K562 (cell line): ENCODE results near the gene ATXN10. TPM values are rescaled to one million over a fixed set of nuclear protein-coding genes. Genes with fewer than 3 reads are reported as not detected.

ENCODE experiments used
- ATAC-seq: fragments of 200-7000 bp; cut with Tn5 transposase; 3 replicates; pipeline ENCODE4 v1.9.1; 2020; ENCODE audit warnings: moderate library complexity
- BruUV-seq: library from RNA; stranded (reverse); fragments of 400-500 nt; replicated peaks from 2 replicates; lab custom pipeline; 2021; lab: Mats Ljungman, UMichigan
- CTCF ChIA-PET: fragments of 300-600 bp; formaldehyde crosslinking; extraction: SDS; loops from one replicate; lab custom pipeline; 2021; ENCODE audit warnings: low intra/inter-chr PET ratio; lab: Yijun Ruan, JAX
- POLR2A ChIA-PET: fragments of 300-600, 350-650 bp; sonication (Branson Sonifier 250); formaldehyde crosslinking; extraction: SDS; loops from one replicate; lab custom pipeline; 2021; ENCODE audit warnings: antibody characterized with exemption, inconsistent platforms; lab: Yijun Ruan, JAX
- DNase-seq, 4 experiments: peaks; one replicate each; pipeline versions ENCODE4 v3.0.0 to v3.0.0-alpha.2; 2011 to 2018; ENCODE audit warnings: low spot score in 3 of 4, mixed read lengths in 3 of 4; ENCODE audit errors: extremely low read depth in 1 of 4
- FAIRE-seq: peaks from 2 replicates; lab custom pipeline; 2011; peaks lifted over from hg19 to GRCh38; lab: Jason Lieb, UNC
- H2AFZ ChIP-seq: 2 replicates; pipeline ENCODE4 v1.6.0; 2011; ENCODE audit warnings: low read depth, low read length, control low read depth, inconsistent platforms
- H3K27ac ChIP-seq: fragments of 200-600 bp; 3 replicates; pipeline ENCODE4 v1.8.0; 2011; ENCODE audit warnings: low read depth, mild to moderate bottlenecking, control low read depth, inconsistent platforms, low read length, moderate library complexity, mixed read lengths; ENCODE audit errors: extremely low read depth
- H3K27me3 ChIP-seq, 2 experiments: fragments of 300-600 bp in 1 of 2; 2 replicates in 1 of 2; 3 replicates in 1 of 2; pipeline versions ENCODE4 v1.6.0 to v1.8.0; 2011; ENCODE audit warnings: inconsistent platforms in 2 of 2, low read length in 2 of 2, mild to moderate bottlenecking in 1 of 2, mixed read lengths in 1 of 2, moderate library complexity in 1 of 2; ENCODE audit not compliant: control insufficient read depth in 2 of 2, insufficient read depth in 2 of 2
- H3K36me3 ChIP-seq: fragments of 300-600 bp; 3 replicates; pipeline ENCODE4 v1.8.0; 2011; ENCODE audit warnings: mild to moderate bottlenecking, low read length, inconsistent platforms; ENCODE audit not compliant: control insufficient read depth, insufficient read depth
- H3K4me1 ChIP-seq, 2 experiments: fragments of 200-600 bp in 1 of 2; replicated peaks in 1 of 2; 2 replicates in 1 of 2; 3 replicates in 1 of 2; pipeline versions ENCODE4 v1.5.1 to v1.8.0; 2011; ENCODE audit warnings: inconsistent platforms in 2 of 2, low read length in 2 of 2, mild to moderate bottlenecking in 1 of 2, mixed read lengths in 1 of 2, moderate library complexity in 1 of 2; ENCODE audit not compliant: control insufficient read depth in 2 of 2, insufficient read depth in 2 of 2
- H3K4me2 ChIP-seq: 2 replicates; pipeline ENCODE4 v1.6.1; 2011; ENCODE audit warnings: low read length, control low read depth, inconsistent platforms, mixed read lengths; ENCODE audit not compliant: insufficient read depth
- H3K4me3 ChIP-seq: fragments of 200-600 bp; sonication (generic), shearing (Covaris generic); 2 replicates; pipeline ENCODE4 v1.5.1; 2016; ENCODE audit warnings: control low read depth, inconsistent platforms
- H3K79me2 ChIP-seq: fragments of 200-600 bp; 3 replicates; pipeline ENCODE4 v1.8.0; 2011; ENCODE audit warnings: low read length, inconsistent platforms; ENCODE audit not compliant: control insufficient read depth, insufficient read depth
- H3K9ac ChIP-seq, 2 experiments: 2 replicates each; pipeline versions ENCODE4 v1.6.0 to v1.6.1; 2011; ENCODE audit warnings: low read depth in 2 of 2, low read length in 2 of 2, control low read depth in 1 of 2, inconsistent platforms in 1 of 2, mild to moderate bottlenecking in 1 of 2, mixed read lengths in 1 of 2; ENCODE audit not compliant: insufficient read depth in 1 of 2
- H3K9me1 ChIP-seq: one replicate; pipeline ENCODE4 v1.6.0; 2011; ENCODE audit warnings: inconsistent platforms, mild to moderate bottlenecking, low read length, moderate library complexity; ENCODE audit not compliant: control insufficient read depth, insufficient read depth
- H3K9me3 ChIP-seq: replicated peaks from 2 replicates; pipeline ENCODE4 v1.5.1; 2011; ENCODE audit warnings: low read depth, low read length, inconsistent platforms; ENCODE audit not compliant: control insufficient read depth, insufficient read depth
- H4K20me1 ChIP-seq: replicated peaks from 2 replicates; pipeline ENCODE4 v1.6.1; 2011; ENCODE audit warnings: low read length, inconsistent platforms, mixed read lengths; ENCODE audit not compliant: control insufficient read depth, insufficient read depth
- ARID2 ChIP-seq: fragments of 450-650 bp; IDR thresholded peaks from 2 replicates; pipeline ENCODE4 v1.6.1; 2017; ENCODE audit warnings: antibody characterized with exemption, mild to moderate bottlenecking
- NEUROD1 ChIP-seq: fragments of 150-350 bp; IDR thresholded peaks from 2 replicates; pipeline ENCODE4 v1.6.1; 2014; ENCODE audit warnings: borderline replicate concordance, low read length, low read depth; ENCODE audit not compliant: partially characterized antibody
- ZNF639 ChIP-seq, 2 experiments: fragments of 200-800 bp in 1 of 2; sonication (Bioruptor generic) in 1 of 2; sonication (generic) in 1 of 2; formaldehyde crosslinking in 1 of 2; IDR thresholded peaks in 1 of 2; conservative IDR thresholded peaks in 1 of 2; 2 replicates each; pipeline versions ENCODE4 v1.5.0 to v1.6.1; 2016 to 2020; ENCODE audit warnings: missing compliant biosample characterization in 1 of 2, missing genetic modification characterization in 1 of 2, missing genetic modification reagents in 1 of 2
- WGBS: fragments of 100-300 bp; shearing (Covaris generic); methylation state at CpG from one replicate; pipeline ENCODE4 v1.1.6; 2016; ENCODE audit warnings: low coverage, mixed read lengths; ENCODE audit not compliant: insufficient coverage; ENCODE audit errors: missing lambda C conversion rate; 5-methylcytosine and 5-hydroxymethylcytosine counted together
- in situ Hi-C: fragments of 300-500 bp; cut with MboI; formaldehyde crosslinking; loops from 4 replicates; pipeline ENCODE4 v1.15.0; 2018; ENCODE audit warnings: inconsistent platforms, mixed read lengths
- intact Hi-C: fragments of 100-400 bp; cut with micrococcal nuclease; formaldehyde crosslinking; loops from 2 replicates; pipeline ENCODE4 v1.14.2; 2022
- polyA plus RNA-seq, 8 experiments: library from polyadenylated mRNA; depleted of rRNA in 4 of 8; stranded (reverse) in 5 of 8; unstranded in 3 of 8; fragments of >200 nt; fragmentation: Nextera tagmentation in 2 of 8; fragmentation: Illumina TruSeq in 1 of 8; extraction: Ambion mirVana in 2 of 8; extraction: Trizol in 1 of 8; gene quantifications; 2 replicates each; pipeline versions ENCODE4 v1.2.1 to v1.2.3, GENCODE V29; 2011 to 2014; ENCODE audit warnings: inconsistent platforms in 1 of 8, missing spikeins in 1 of 8
- total RNA-seq, 7 experiments: library from RNA; depleted of rRNA in 6 of 7; stranded (reverse); fragments of >200 nt in 6 of 7; fragmentation: Illumina TruSeq in 2 of 7; extraction: Trizol in 2 of 7; gene quantifications; 2 replicates each; pipeline versions ENCODE4 v1.2.1 to v1.2.3, GENCODE V29; 2011 to 2021; ENCODE audit warnings: low replicate concordance in 1 of 7
- TF ChIP-seq, protein P1 (sequence below): fragments of 450-650 bp; IDR thresholded peaks from one replicate; pipeline ENCODE4 v1.6.1; 2018; ENCODE audit warnings: mild to moderate bottlenecking, moderate library complexity; ENCODE audit not compliant: partially characterized antibody

The ATXN10 gene
- total and polyA plus RNA-seq, 9 of the 15 experiments (the other 6 are each of a cell fraction or from before 2014, with no cell fraction given) = 11.5 to 190 (median 33.6) TPM

GRCh38 chr22:45781966-45782365, 110.3 kb downstream of the ATXN10 start:
- no peak for TF ChIP-seq ARID2
- TF ChIP-seq, protein P1, sequence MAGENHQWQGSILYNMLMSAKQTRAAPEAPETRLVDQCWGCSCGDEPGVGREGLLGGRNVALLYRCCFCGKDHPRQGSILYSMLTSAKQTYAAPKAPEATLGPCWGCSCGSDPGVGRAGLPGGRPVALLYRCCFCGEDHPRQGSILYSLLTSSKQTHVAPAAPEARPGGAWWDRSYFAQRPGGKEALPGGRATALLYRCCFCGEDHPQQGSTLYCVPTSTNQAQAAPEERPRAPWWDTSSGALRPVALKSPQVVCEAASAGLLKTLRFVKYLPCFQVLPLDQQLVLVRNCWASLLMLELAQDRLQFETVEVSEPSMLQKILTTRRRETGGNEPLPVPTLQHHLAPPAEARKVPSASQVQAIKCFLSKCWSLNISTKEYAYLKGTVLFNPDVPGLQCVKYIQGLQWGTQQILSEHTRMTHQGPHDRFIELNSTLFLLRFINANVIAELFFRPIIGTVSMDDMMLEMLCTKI = no peak
- TF ChIP-seq NEUROD1 = no peak
- TF ChIP-seq ZNF639 (CRISPR knock-in tag; conservative IDR thresholded peaks at IDR 0.05 in 1 of 2, IDR thresholded peaks at IDR 0.05 in 1 of 2) = no peak
- Histone ChIP-seq H3K27ac (no peak overlapping the region), H3K9me3 (no peaks in the 10 kb centered on the region), H3K27me3 (no peaks in the 10 kb centered on the region), H3K36me3 (no peaks in the 10 kb centered on the region), H3K79me2 (no peaks in the 10 kb centered on the region), H3K9me1 (no peaks in the 10 kb centered on the region), H4K20me1 (peaks cover 3% of the 10 kb centered on the region; the same call in 1 of the 2 replicates), H3K4me1 (no peaks in the 10 kb centered on the region), H3K9ac (no peak overlapping the region), H2AFZ (no peak overlapping the region), H3K4me2 (no peak overlapping the region), H3K4me3 (no peak overlapping the region)
- CTCF ChIA-PET = no interaction called here
- DNase-seq (no peak), ATAC-seq (no peak), FAIRE-seq (no peak)
- intact Hi-C loops (no loop called here), in situ Hi-C loops (no loop called here)
- POLR2A ChIA-PET = interaction anchor here (0.6 kb wide), 1 partner anchor 177 kb away, joined by 3 read pairs; no protein-coding TSS in a partner anchor
- no TSS peak for BruUV-seq
- 57% methylated on average over 6 of the region's 6 CpGs for WGBS
